GM12875 (cell line): ENCODE results near the gene RANBP1.

Experiments used
- H3K4me3 ChIP-seq: one replicate; pipeline ENCODE4 v1.5.1; 2011; ENCODE audit warnings: low read depth, low read length, control low read depth
- CTCF ChIP-seq: IDR thresholded peaks from 2 replicates; pipeline ENCODE4 v1.5.1; 2011; ENCODE audit warnings: low read depth, mild to moderate bottlenecking, control low read depth, inconsistent platforms, low read length, moderate library complexity, borderline replicate concordance; ENCODE audit not compliant: insufficient read depth

The RANBP1 gene

GRCh38 chr22:20131597-20131858 is 15.6 kb downstream of the RANBP1 start, which contains the start of gene ZDHHC8:
TSS of gene ZDHHC8 (plus strand) at chr22:20131804. CDS start at chr22:20131948, 144 bp downstream.
- H3K4me3 ChIP-seq, result peak within 1 kb of the TSS; percentile 73
- TF ChIP-seq CTCF, result no peak

DNA sequence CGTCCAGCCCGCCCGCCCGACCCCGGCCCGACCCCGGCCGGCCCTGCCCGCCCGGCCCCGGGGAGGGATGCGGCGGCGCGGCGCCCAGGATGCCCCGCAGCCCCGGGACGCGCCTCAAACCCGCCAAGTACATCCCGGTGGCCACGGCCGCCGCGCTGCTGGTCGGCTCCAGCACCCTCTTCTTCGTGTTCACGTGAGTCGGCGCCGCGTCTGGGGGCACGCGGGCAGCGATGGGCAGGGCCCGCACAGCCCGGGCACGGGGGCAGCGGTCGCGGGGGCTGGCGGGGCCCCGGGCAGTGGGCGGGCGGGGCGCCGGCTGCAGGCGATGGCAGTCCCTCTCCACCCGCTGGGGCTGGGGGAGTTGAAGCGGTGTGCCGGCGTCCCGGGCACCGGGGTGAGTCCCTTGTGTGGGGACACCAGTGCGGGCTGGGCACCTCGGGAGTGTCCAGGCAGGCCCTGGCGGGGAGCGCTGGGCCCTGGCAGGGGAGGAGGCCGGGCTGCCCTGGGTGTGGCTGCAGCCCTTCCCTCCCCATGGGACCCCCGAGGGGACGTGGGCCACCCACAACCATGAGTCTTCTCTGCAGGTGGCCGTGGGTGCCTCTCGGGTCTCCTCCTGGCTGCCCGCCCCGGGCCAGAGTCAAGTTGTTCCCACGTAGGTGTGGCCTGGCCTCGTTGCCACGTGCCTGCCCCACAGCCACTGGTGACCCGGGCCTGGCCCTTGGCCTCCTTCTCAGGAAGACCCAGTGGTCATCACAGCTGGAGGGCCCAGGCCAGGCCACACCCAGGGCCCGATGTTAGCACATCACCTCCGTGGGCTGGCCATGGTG is 16.2 kb downstream of the RANBP1 start:
- TF ChIP-seq CTCF, result no peak
- H3K4me3 ChIP-seq, result peak overlapping the region; percentile 73

DNA sequence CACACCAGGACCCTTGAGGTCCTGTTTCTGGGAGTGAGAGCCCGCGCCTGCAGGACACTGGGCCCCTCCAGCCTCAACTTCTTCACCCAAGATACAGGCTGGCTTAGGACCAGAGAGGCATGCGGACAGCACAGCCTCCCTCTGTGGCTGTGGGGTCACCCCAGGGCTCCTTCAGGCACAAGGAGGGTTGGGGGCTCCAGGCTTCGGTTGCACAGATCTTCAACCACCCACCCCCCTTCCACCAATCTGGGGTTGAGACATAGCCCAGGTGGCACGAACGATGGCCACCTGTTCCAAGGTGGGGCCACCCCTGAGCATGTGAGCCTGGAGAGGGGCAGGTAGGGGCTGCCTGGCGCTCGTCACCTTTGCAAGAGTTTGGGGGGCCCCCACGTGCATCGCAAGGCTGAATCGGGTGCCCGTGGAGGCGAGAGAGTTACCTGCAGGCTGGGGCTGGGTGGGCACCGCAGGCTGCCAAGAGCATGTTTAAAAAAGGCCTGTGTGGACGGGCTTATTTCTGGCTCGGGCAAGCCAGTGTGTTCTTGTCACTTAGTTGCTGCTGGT is 16.9 kb downstream of the RANBP1 start:
- H3K4me3 ChIP-seq, result peak overlapping the region; percentile 73
- TF ChIP-seq CTCF, result no peak

- no peak for TF ChIP-seq CTCF
- no peak overlapping the region for H3K4me3 ChIP-seq
Observed at GRCh38 chr22:20133930-20134549, 18.1 kb downstream of the RANBP1 start.

DNA sequence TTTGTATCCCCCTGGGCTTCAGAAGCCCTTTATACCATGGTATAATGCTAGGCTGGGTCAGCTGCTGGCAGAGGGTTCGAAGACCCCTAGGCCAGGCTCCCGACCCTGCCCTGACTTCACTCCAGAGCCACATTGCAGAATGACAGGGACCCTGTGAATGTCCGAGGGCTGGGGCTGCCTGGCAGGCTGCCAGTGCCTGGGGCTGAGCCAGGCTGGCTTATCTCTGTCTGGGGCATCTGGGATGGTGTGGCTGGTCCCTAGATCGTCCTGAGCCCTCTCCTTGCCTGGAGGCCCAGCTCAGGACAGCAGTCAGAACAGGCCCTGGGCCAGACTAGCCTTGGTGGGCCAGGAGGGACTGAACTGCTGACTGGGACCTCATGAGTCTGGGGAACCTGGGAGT is 19.4 kb downstream of the RANBP1 start:
- no peak overlapping the region for H3K4me3 ChIP-seq
- TF ChIP-seq CTCF, result no peak

DNA sequence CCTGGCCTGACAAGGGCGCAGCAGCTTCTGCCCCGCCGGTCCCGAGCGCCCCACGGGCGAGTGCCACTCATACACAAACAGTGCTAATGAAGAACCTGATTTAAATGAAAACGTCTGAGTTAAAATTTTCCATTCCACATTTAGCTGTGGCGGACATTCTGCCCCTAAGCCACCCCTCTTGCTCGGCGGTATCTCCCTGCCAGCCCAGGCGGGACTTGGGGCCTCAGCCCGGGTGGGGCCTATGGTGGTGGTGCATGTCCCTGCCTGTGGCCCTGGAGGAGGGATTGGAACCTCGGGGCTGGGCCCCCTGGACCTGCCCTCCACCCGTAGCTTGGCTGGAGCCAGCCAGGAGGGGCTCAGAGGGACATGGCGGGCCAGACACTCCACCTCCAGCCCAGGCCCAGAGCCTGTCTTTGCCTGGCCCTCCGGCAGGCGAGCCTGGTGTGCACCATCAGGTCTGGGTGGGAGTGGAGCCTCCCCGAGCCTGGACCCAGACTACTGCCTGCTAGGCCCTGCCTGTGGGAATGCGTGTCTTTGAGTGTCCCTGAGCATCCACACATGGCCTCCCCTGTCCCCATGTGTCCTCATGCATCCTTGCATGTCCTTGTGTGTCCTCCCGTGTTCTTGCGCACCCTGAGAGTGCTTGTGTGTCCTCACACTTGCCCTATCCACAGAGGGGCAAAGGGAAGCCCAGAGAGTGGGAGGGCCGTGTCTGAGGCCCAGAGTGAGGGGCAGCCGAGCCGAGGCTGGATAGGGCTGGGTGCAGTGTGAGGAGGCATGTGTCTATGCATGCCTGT is 20.1 kb downstream of the RANBP1 start:
- no peak overlapping the region for H3K4me3 ChIP-seq
- no peak for TF ChIP-seq CTCF
